HFF-Myc (cell line): ENCODE data around the gene SORBS1.

Source experiments
- DNase-seq: peaks from one replicate; pipeline ENCODE4 v3.0.0-alpha.2; 2011; ENCODE audit warnings: low read depth; ENCODE audit errors: extremely low read depth
- H3K4me3 ChIP-seq: replicated peaks from 2 replicates; pipeline ENCODE4 v1.5.1; 2011; ENCODE audit warnings: low read depth, mild to moderate bottlenecking, control low read depth, low read length
- TF ChIP-seq, protein P1 (sequence below): IDR thresholded peaks from 2 replicates; pipeline ENCODE4 v1.5.1; 2012; ENCODE audit warnings: mild to moderate bottlenecking, low read depth, low read length, control low read depth; ENCODE audit errors: missing control alignments

The SORBS1 gene

DNA sequence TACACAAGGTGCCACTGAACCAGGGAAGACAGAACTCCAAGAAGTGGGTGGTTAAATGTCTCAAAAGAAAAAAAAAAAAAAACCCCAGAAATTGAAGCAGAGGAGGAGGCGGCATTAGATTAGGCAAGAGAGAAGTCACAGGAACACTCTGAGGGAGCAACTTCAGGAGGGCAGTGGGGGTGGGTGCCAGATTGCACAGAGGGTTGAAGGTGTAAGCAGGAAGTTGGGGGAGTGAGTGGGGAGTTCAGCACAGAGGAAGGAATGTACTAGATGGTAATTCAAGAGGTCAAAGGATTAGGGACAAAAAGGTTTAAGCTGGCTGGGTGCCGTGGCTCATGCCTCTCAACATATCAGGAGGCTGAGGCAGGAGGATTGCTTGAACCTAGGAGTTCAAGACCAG lies 160.4 kb downstream of the SORBS1 start:
- TF ChIP-seq, protein P1, sequence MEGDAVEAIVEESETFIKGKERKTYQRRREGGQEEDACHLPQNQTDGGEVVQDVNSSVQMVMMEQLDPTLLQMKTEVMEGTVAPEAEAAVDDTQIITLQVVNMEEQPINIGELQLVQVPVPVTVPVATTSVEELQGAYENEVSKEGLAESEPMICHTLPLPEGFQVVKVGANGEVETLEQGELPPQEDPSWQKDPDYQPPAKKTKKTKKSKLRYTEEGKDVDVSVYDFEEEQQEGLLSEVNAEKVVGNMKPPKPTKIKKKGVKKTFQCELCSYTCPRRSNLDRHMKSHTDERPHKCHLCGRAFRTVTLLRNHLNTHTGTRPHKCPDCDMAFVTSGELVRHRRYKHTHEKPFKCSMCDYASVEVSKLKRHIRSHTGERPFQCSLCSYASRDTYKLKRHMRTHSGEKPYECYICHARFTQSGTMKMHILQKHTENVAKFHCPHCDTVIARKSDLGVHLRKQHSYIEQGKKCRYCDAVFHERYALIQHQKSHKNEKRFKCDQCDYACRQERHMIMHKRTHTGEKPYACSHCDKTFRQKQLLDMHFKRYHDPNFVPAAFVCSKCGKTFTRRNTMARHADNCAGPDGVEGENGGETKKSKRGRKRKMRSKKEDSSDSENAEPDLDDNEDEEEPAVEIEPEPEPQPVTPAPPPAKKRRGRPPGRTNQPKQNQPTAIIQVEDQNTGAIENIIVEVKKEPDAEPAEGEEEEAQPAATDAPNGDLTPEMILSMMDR, result no peak
- no peak overlapping the region for H3K4me3 ChIP-seq
- DNase-seq, result no peak

- H3K4me3 ChIP-seq, result no peak overlapping the region
- DNase-seq, result no peak
- TF ChIP-seq, protein P1, result no peak
Observed at GRCh38 chr10:95399183-95399582, 162.0 kb downstream of the SORBS1 start.

DNA sequence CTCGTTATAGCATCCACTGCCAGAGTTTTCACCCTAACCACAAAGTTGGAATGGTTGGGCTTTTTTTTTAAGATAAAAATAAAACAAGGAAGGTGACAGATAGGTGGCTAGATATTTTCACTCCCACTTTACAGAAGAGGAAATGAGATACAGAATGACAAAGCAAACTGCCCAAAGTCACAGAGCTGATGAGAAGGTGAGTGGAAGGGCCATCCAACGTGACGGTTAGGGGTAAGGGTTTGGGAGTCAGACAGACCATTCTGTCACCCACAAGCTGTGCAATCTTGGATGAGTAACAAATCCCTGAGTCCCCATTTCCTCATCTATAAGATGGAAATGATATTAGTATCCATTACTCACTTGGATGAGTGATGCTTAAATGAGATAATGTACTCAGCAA lies 163.4 kb downstream of the SORBS1 start:
- DNase-seq, result no peak
- TF ChIP-seq, protein P1, result no peak
- H3K4me3 ChIP-seq, result no peak overlapping the region

GRCh38 chr10:95395947-95396449 lies 165.2 kb downstream of the SORBS1 start:
- DNase-seq, result no peak
- TF ChIP-seq, protein P1, result no peak
- H3K4me3 ChIP-seq, result no peak overlapping the region

GRCh38 chr10:95394161-95394880 lies 166.8 kb downstream of the SORBS1 start:
- DNase-seq, result no peak
- TF ChIP-seq, protein P1, result no peak
- H3K4me3 ChIP-seq, result no peak overlapping the region

DNA sequence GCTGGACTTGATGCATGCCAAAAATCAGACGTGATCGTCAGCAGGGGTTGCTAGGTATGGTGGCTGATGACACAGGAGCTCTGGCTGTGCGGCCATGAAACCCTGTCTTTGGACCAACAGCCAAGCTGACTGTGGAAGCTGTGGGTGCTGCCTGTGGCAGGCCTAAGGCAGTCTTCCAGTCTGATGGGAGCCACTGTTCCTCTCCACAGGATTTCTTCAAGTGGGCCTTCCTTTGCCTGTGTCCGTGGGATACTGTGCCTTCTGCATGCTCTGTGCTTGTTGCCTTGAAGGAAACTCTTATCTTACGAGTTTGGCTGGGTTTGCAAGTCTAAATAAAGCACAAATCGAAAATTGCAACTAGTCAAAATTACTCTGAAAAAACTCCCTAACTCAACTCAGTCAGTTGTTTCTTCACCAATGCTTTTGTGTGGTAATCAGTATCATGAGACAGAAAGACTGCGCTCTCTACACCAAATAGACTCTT lies 168.4 kb downstream of the SORBS1 start:
- H3K4me3 ChIP-seq, result no peak overlapping the region
- TF ChIP-seq, protein P1, result no peak
- no peak for DNase-seq
